GM21423 (cell line): Measurements from ENCODE around the gene CACNA2D3.
"Not testable (repeated sequence)": the region's sequence is repeated elsewhere in the genome, so short reads cannot be mapped to it uniquely, and the experiment has no call there.

Experiments
- ATAC-seq: cut with Tn5 transposase; IDR thresholded peaks from one replicate; pipeline ENCODE4 v1.9.1; 2021; ENCODE audit warnings: mild to moderate bottlenecking, moderate library complexity; ENCODE audit not compliant: unreplicated experiment

Gene CACNA2D3

DNA sequence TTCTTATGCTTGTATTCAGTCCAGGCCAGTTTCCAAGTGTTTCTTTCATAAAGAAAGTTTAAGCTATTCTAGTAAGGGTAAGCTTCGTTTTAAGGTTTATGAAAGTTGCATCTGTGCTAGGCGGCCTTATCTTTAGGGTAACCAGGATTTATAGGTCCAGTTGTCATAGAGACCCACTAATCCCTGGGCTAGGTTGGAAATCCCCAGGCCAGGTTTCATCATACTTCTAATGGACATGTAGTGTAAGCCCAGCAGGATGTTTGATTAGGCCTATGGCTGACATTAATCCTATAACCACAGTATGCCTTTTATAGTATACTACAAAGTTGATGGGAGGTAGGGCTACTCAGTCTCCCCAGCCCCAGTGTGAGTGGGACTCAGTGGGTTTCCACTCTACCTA lies 312.4 kb downstream of the CACNA2D3 start:
- no peak for ATAC-seq

DNA sequence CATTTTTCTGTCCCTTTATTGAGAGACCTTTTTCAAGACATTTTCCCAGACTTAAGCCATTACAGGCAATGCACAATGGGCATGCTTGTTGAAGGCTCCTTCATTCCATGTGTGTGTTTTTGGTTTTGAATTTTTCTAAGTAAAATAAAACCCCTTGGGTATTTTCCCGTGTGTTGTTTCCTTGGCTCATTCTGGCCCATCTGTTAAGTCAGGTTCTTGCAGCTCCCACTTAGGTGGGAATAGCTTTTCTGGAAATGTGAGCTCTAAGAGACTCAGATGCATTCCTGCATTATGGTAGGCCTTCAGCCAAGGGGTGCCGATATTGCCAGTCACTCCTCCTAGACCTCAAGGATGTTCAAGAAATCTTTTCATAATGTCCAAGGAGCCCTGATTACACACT lies 314.9 kb downstream of the CACNA2D3 start:
- ATAC-seq, result no peak

GRCh38 chr3:54443561-54444161 lies 321.3 kb downstream of the CACNA2D3 start:
- no peak for ATAC-seq

- no peak for ATAC-seq
Measured at GRCh38 chr3:54445630-54446029, 323.3 kb downstream of the CACNA2D3 start.

DNA sequence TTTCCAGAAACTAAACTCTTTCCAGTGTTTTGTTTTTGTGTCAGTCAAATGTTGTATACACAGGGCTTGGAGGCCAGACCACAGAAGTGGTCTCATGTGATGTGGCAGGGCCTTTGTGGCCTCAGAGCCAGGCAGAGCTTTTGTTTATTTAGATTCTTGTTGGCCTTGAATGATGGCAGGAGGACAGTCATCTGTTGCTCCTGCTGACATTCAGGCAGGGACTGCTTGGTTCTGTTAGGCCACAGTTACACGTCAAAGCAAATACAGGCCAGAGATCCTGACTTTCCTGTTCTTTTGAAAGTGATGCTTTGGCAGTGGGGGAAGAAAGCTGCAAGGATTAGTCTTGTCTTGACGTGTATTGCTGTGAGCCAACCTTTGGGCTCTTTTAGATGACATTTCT lies 325.1 kb downstream of the CACNA2D3 start:
- ATAC-seq, result no peak

DNA sequence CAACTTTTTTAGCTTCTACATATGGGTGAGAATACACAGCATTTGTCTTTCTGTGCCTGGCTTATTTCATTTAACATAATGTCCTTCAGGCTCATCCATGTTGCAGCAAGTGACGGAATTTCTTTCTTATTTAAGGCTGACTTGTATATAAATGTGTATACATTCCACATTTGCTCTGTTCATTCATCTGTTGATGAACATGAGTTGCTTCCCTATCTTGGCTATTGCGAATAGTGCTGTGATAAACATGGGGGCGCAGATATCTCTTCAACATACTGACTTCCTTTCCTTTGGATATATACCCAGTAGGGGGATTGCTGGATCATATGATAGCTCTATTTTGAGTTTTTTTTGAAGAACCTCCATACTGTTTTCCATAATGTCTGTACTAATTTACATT lies 332.5 kb downstream of the CACNA2D3 start:
- no peak for ATAC-seq

- no peak for ATAC-seq
Measured at GRCh38 chr3:54458357-54458756, 336.0 kb downstream of the CACNA2D3 start.

DNA sequence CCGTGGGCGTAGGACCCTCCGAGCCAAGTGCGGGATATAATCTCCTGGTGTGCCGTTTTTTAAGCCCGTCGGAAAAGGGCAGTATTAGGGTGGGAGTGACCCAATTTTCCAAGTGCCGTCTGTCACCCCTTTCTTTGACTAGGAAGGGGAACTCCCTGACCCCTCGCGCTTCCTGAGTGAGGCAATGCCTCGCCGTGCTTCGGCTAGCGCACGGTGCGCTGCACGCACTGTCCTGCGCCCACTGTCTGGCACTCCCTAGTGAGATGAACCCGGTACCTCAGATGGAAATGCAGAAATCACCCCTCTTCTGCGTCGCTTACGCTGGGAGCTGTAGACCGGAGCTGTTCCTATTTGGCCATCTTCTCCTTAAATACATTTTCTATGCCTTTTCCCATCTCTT lies 342.2 kb downstream of the CACNA2D3 start:
- not testable (repeated sequence) for ATAC-seq

DNA sequence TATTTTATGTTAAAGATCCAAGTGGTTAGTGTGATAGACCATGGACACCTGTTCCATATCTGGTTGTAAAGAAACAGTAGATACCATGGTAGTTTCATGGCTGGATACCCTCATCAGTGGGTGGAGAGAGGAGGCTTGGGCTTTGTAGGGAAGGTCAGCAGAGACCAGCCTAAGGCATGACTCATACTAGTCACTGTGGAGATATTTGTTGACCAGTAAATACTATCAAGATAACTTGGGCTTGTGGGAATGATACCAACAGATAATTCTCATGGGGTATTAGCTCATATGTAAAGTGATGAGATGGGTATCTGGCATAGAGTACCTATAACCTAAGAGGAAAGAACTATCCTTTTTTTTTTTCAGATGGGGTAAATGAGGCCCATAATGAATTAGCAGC lies 354.5 kb downstream of the CACNA2D3 start:
- no peak for ATAC-seq

DNA sequence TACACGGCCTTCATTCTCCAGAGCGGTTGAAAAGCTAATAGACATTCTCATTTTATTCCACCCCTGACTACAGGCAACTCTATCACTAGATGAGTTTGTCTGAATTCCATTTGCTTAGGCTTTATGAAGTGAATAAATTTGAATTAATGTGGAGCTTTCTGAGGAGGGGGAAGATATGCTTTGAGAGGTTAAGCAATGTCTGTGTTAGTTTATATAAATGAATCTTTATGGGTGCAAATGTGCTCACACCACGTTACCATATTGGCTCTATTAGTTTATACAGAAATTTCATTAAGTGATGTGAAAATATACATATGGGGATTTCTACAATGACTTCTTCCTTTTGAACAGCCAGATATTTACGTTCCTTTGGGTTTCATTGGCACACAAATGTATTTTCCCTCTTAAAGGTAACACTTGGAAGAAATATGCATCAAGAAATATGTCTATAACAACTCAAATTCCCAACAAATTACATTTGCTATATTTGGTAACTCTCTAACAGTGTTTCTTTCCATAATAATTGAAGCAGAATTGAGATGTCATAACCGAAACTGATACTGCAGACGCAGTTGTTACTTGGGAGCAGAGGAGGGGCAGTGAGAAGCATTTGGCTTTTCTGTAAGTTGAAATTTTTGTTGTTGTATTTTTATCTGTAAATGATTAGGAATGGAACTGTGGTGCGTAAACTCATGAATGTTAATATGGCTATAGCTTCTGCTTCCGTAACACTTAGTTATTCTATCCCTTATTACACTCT lies 359.4 kb downstream of the CACNA2D3 start:
- ATAC-seq, result no peak

DNA sequence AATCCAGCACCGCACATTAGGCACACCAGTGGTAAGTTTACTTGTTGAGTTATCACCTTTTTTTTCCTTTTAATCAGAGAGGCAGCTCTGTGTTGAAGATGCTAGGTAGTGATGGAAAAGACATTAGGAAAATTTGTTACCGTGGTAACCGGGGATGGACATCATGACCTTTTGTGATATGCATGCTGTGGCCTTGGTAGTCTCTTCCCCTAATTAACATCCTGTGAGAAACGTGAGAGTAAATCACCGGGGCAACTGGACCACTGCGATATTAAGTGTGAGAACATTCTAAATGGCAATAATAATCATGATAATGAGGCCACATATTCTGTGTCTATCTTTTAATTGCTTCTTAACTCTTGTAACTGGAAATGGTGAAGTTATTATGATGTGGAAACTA lies 362.0 kb downstream of the CACNA2D3 start:
- no peak for ATAC-seq

- ATAC-seq, result no peak
Measured at GRCh38 chr3:54486317-54486716, 364.0 kb downstream of the CACNA2D3 start.

GRCh38 chr3:54488297-54488696 lies 365.9 kb downstream of the CACNA2D3 start:
- no peak for ATAC-seq

DNA sequence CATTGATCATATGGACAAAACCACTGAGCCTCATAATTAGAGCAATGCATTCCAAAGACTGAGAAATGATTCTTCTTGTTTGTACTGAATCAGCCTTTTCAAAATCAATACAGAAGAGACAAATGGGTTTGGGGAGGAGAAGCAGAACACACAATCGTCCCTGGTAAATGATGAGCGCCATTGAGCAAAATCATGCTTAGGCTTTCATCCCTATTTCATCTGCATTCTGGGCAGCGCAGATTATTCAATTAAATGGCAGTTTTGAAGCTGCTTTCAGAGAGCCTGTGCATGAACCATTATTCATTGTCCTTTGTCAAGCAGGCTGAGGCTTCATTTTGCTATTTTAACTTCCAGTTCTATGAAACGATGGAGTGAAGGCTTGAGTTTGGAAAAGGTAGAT lies 371.9 kb downstream of the CACNA2D3 start:
- no peak for ATAC-seq

- ATAC-seq, result no peak
Measured at GRCh38 chr3:54506603-54507002, 384.3 kb downstream of the CACNA2D3 start.

- ATAC-seq, result no peak
Measured at GRCh38 chr3:54507876-54508460, 385.6 kb downstream of the CACNA2D3 start.

- no peak for ATAC-seq
Measured at GRCh38 chr3:54510506-54510905, 388.2 kb downstream of the CACNA2D3 start.

GRCh38 chr3:54511766-54512365 lies 389.5 kb downstream of the CACNA2D3 start:
- ATAC-seq, result no peak

DNA sequence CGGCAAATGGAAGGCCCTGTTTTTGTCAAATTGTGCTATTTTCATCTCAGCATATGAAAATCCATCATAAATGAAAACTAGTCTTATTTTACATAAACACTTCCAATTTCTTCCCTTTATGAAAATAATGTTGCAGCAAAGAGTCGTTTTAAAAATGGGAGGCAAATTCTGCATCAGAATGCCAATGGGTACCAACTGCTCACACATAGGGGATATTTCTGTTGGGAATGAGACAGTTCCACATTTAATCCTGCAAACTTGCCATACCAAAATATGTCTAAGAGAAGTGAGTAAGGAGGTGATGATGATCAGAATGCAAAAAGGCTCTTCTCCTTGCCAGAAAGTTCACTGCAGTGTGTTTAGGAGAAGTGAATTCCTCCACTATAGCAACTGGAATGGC lies 391.7 kb downstream of the CACNA2D3 start:
- ATAC-seq, result no peak

- no peak for ATAC-seq
Measured at GRCh38 chr3:54514416-54514815, 392.1 kb downstream of the CACNA2D3 start.

GRCh38 chr3:54515441-54516213 lies 393.3 kb downstream of the CACNA2D3 start:
- no peak for ATAC-seq
